HG03432 (cell line): ENCODE data around the gene RSPH1.

Source experiments
- ATAC-seq: cut with Tn5 transposase; IDR thresholded peaks from one replicate; pipeline ENCODE4 v1.9.1; 2021; ENCODE audit warnings: mild to moderate bottlenecking, moderate library complexity; ENCODE audit not compliant: unreplicated experiment

The RSPH1 gene

GRCh38 chr21:42468491-42469131, 27.4 kb downstream of the RSPH1 start:
- ATAC-seq: no peak

- ATAC-seq: no peak
These were observed 28.7 kb downstream of the RSPH1 start for GRCh38 chr21:42467140-42467983.

GRCh38 chr21:42466700-42467099, 29.3 kb downstream of the RSPH1 start:
- no peak for ATAC-seq

GRCh38 chr21:42465803-42466127, 30.3 kb downstream of the RSPH1 start:
- peak; percentile 31 for ATAC-seq

GRCh38 chr21:42465008-42465802, 30.8 kb downstream of the RSPH1 start:
- peak; percentile 32 for ATAC-seq

GRCh38 chr21:42463861-42464515, 32.0 kb downstream of the RSPH1 start:
- no peak for ATAC-seq

- no peak for ATAC-seq
These were observed 33.8 kb downstream of the RSPH1 start for GRCh38 chr21:42461881-42462877.

- ATAC-seq: no peak
These were observed 34.9 kb downstream of the RSPH1 start for GRCh38 chr21:42461185-42461520.

GRCh38 chr21:42460391-42461184, 35.4 kb downstream of the RSPH1 start:
- ATAC-seq: peak; percentile 55

GRCh38 chr21:42459546-42460215, 36.3 kb downstream of the RSPH1 start:
- no peak for ATAC-seq

GRCh38 chr21:42459082-42459460, 37.0 kb downstream of the RSPH1 start:
- ATAC-seq: no peak

- ATAC-seq: no peak
These were observed 39.6 kb downstream of the RSPH1 start for GRCh38 chr21:42456457-42456856.

GRCh38 chr21:42455754-42456440, 40.1 kb downstream of the RSPH1 start:
- no peak for ATAC-seq

- ATAC-seq: no peak
These were observed 40.8 kb downstream of the RSPH1 start for GRCh38 chr21:42455196-42455595.

- ATAC-seq: no peak
These were observed 41.2 kb downstream of the RSPH1 start for GRCh38 chr21:42454786-42455185.

- ATAC-seq: no peak
These were observed 41.9 kb downstream of the RSPH1 start for GRCh38 chr21:42453986-42454570.

- no peak for ATAC-seq
These were observed 42.6 kb downstream of the RSPH1 start for GRCh38 chr21:42453224-42453985.
